LNCaP clone FGC (cell line): ENCODE results near the gene YPEL5.

ENCODE experiments used
- DNase-seq: peaks from one replicate; pipeline ENCODE4 v3.0.0-alpha.2; 2011; ENCODE audit warnings: low read depth
- H3K4me3 ChIP-seq: 2 replicates; pipeline ENCODE4 v1.5.1; 2011; ENCODE audit warnings: mild to moderate bottlenecking, low read depth, low read length, control low read depth
- TF ChIP-seq, protein P1 (sequence below): IDR thresholded peaks from 2 replicates; pipeline ENCODE4 v1.5.1; 2012; ENCODE audit warnings: mild to moderate bottlenecking; ENCODE audit not compliant: control insufficient read depth, insufficient read depth; ENCODE audit errors: extremely low read depth

The YPEL5 gene

DNA sequence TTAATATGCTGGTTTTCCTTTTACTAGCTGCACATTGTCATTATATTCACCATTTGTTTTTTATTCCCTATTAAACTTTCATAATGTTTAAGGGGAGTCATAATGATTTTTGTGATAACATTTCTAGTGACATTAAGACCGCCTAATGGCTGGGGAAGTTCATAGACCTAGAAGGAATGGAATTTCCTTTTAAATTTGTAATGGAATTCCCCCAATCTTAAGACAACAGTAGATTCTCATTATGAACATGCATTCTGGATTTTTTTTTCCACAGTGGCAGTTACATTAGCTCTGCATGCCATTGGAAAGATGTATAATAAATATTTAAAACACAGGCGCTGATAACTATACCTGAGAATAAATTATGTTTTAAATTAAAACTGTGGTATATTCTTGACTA lies 8.4 kb downstream of the YPEL5 start:
- no peak overlapping the region for H3K4me3 ChIP-seq
- no peak for DNase-seq
- TF ChIP-seq, protein P1, sequence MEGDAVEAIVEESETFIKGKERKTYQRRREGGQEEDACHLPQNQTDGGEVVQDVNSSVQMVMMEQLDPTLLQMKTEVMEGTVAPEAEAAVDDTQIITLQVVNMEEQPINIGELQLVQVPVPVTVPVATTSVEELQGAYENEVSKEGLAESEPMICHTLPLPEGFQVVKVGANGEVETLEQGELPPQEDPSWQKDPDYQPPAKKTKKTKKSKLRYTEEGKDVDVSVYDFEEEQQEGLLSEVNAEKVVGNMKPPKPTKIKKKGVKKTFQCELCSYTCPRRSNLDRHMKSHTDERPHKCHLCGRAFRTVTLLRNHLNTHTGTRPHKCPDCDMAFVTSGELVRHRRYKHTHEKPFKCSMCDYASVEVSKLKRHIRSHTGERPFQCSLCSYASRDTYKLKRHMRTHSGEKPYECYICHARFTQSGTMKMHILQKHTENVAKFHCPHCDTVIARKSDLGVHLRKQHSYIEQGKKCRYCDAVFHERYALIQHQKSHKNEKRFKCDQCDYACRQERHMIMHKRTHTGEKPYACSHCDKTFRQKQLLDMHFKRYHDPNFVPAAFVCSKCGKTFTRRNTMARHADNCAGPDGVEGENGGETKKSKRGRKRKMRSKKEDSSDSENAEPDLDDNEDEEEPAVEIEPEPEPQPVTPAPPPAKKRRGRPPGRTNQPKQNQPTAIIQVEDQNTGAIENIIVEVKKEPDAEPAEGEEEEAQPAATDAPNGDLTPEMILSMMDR = no peak

DNA sequence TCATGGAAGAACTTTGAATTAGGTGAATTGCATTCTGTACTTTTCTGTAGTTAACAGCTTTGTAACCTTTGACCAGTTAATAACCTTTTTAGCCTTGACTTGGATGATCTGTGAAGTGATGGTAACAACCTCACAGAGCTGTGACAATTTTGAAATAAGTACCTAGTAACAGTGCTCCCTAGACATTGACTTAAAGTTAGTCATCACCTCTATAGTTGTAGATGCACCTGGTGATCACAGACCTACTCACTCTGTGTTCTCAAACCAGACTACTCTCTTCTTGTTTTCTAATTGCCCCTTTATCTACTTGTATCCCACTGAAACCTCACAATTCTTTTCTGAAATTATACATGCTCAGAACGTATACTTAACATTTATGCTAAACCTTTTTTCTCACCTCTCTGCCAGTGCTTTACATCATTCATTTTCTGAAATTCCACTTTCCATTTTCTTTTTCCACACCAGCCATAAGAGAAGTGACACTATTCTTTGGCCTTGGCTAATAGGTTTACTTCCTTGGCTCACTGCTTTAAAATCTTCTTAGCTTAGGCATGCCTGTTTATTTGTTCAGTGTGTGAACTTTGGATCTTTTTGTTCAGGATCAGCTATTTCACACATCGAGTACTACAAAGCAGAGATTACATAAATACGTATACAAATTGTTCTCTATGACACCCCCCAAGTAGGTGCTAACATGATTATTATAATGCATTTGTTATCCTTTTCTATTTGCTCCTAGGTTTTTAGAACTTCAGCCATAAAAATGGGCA lies 9.3 kb downstream of the YPEL5 start:
- TF ChIP-seq, protein P1 = no peak

DNA sequence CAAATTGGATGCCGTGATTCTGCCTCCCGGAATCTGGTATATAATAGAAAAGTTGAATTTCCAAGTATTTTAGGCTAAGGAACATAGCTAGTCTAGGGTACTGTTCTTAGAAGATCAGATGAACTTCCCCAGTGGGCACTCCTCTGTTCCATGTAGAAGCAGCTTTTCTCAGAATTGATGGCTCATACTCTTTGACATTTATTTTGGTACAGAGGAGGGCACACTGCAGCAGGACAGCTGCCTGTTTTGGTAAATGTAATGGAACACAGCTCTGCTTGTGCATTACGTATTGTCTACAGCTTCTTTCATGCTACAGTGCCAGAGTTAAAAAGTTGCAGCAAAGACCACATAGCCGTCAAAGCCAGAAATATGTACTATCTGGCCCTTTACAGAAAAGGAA lies 10.8 kb downstream of the YPEL5 start:
- H3K4me3 ChIP-seq = no peak overlapping the region
- TF ChIP-seq, protein P1 = no peak
- DNase-seq = no peak

More for the DNA sequence above, 9.3 kb downstream of the YPEL5 start:
- DNase-seq = no peak
- H3K4me3 ChIP-seq = no peak overlapping the region

DNA sequence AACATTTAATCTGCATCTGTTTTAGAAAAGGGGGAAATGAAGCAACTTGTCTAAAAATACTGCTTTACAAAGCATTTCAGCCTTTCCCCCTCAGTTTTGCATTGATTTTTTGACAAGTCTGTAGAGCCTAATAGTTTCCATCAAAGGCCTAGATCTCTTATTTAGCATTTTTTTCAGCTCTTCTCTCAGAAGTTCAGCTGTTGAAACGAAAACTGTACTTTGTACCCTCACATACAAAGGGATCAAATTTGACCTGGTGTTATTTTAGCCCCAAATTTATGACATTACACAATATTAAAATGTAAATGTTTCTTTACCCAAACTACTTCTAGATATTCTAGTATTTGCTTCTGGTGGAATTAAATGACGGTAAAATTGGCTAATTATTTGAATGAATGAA lies 13.0 kb downstream of the YPEL5 start:
- no peak overlapping the region for H3K4me3 ChIP-seq
- TF ChIP-seq, protein P1 = no peak
- DNase-seq = no peak

DNA sequence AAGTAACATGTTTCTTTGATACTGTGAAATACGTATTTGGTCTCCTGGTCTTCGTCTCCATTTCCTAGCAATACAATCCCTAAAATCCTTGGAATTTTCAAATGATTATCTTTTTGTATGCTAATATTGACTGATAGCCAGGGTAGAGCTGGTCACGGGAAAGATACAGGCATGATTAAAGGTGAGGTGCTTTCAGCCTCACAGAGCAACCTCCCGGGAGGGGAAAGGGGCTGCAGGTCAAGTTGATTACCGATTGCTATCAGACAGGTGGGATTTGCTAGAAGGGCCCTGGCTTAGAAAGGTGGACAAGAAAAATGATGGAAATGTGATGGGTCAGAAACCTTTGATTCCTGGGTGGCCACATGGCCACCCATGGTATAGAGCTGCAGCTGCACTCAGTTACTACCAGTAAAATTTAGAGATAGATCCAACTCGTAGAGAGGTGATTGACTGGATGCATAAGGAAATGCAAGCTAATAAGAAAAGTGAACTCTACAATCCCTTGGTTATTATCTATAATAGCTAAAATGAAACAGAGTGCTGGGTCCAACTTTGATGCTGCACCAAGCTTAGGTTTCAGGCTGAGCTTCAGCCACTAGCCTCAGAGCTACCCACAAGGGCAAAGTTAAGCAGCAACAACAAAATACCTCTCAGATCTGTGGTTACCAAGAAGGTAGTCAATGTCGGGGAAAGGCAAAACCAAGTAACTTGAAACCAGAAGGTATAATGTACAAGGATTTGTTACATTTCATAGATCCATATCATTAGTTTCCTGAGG lies 15.3 kb downstream of the YPEL5 start:
- TF ChIP-seq, protein P1 = no peak
- H3K4me3 ChIP-seq = no peak overlapping the region
- no peak for DNase-seq

DNA sequence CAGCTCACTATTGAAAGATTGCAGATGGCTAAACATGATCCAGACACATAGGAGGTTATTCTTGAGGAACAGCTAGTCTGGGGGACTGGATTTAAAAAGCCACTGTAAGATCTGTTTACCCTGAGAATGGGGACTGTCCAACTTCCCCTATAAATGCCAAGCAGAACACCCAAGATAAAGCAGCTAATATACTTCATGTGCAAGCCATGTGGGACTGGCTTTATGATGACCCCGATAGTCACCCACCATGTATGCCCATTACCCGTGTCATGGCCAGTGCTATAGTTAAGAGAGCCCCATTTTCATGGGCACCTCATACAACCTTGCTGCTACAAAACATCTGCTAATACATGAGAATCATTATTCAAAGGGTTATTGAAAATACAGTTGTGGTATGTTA lies 16.0 kb downstream of the YPEL5 start:
- TF ChIP-seq, protein P1 = no peak
- no peak for DNase-seq

More for the DNA sequence above, 16.0 kb downstream of the YPEL5 start:
- no peak overlapping the region for H3K4me3 ChIP-seq
